Jurkat, Clone E6-1 (cell line): ENCODE results near the gene CRK.
"Not testable (repeated sequence)": the region's sequence is repeated elsewhere in the genome, so short reads cannot be mapped to it uniquely, and the experiment has no call there.

Source experiments
- DNase-seq: peaks from one replicate; pipeline ENCODE4 v3.0.0-alpha.2; 2011; ENCODE audit warnings: low read depth, low spot score
- H3K4me3 ChIP-seq: 2 replicates; pipeline ENCODE4 v1.5.1; 2011; ENCODE audit warnings: mild to moderate bottlenecking, low read length, control low read depth, moderate library complexity

Gene CRK

GRCh38 chr17:1470755-1471462 lies 14.9 kb upstream of the CRK start:
- no peak for DNase-seq
- no peak overlapping the region for H3K4me3 ChIP-seq

DNA sequence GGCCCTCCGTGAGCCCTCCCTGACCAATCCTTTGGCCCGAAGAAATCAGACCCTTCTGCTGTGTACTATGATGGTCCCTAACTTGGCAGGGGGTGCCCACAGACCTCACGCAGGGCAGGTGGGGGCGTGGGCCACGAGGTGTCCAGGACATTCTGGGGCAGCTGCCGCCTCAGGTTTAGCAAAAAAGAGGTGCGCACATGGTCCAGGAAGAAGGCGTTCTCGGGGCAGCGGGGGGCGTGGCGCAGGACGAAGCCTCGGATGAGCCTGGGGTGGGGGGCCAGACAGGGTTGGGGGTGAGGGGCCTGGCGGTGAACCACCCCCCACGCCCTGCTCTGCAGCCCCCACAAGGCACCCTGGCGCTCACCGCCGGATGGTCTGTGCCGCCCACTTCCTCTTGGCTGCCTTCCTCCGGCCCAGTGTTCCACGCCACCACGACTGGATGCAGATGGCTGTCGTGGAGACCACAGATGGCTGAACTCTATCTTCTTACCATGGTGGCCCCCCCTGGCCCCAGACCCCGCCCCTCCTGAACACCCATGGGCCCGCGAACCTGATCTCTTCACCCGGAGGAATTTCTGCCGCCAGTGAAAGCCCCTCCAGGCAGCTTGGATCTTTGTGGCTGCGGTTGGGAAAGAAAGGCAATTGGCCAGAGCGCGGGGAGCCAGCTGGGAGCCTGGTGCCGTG lies 14.2 kb upstream of the CRK start:
- H3K4me3 ChIP-seq: no peak overlapping the region
- no peak for DNase-seq

DNA sequence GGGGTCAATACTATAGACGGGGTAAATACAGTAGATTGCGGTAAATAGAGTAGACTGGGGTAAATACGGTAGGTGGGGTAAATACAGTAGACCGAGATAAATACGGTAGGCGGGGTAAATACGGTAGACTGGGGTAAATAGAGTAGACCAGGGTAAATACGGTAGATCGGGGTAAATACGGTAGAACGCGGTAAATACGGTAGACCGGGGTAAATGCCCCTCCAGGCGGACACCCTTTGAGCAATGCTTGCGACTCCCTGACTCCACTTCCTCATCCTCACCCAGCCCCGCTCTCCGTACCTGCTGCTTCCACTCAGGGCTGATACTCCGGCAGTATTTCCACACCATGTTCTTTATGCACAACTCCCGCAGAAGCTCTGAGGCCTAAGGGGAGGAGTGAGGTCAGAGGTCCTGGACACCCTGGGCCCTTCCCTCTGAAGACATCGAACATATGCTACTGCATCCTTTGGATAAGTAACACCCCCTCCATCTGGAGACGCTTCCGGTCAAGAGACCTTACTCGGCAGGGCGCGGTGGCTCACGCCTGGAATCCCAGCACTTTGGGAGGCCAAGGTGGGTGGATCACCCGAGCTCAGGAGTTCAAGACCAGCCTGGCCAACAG lies 13.3 kb upstream of the CRK start:
- H3K4me3 ChIP-seq: no peak overlapping the region
- DNase-seq: no peak

DNA sequence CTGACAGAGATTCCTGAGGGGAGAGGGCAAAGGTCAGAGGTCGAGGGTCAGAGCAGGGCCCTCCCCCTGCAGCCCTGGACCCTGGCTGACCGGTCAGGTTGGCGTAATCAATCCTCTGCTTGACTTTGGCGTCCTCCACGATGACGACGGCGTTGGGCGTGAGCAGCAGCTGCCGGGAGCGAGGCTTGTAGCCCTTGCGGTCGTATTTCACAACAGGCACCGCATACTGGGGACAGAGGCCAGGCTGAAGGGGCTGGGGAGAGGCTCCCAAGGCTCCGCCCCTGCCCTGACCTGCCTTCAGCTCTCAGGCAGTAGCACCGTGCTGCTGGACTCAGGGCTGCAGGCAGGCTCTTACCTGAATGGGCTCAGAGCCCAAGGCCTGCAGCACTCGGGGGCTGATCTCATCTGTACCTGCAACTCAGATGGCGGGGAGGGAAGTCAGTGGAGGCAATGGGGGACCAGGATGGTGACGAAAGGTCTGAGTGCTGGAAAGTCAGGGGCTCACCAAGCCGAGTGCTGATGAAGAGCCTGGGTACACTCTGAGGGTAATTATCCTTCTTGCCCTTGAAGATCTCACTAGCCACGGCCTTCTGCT lies 12.0 kb upstream of the CRK start:
- no peak overlapping the region for H3K4me3 ChIP-seq
- DNase-seq: no peak

GRCh38 chr17:1467258-1467657 lies 11.2 kb upstream of the CRK start:
- no peak overlapping the region for H3K4me3 ChIP-seq
- no peak for DNase-seq

- H3K4me3 ChIP-seq: no peak overlapping the region
- DNase-seq: no peak
These were observed 8.2 kb upstream of the CRK start for GRCh38 chr17:1464186-1464585.

DNA sequence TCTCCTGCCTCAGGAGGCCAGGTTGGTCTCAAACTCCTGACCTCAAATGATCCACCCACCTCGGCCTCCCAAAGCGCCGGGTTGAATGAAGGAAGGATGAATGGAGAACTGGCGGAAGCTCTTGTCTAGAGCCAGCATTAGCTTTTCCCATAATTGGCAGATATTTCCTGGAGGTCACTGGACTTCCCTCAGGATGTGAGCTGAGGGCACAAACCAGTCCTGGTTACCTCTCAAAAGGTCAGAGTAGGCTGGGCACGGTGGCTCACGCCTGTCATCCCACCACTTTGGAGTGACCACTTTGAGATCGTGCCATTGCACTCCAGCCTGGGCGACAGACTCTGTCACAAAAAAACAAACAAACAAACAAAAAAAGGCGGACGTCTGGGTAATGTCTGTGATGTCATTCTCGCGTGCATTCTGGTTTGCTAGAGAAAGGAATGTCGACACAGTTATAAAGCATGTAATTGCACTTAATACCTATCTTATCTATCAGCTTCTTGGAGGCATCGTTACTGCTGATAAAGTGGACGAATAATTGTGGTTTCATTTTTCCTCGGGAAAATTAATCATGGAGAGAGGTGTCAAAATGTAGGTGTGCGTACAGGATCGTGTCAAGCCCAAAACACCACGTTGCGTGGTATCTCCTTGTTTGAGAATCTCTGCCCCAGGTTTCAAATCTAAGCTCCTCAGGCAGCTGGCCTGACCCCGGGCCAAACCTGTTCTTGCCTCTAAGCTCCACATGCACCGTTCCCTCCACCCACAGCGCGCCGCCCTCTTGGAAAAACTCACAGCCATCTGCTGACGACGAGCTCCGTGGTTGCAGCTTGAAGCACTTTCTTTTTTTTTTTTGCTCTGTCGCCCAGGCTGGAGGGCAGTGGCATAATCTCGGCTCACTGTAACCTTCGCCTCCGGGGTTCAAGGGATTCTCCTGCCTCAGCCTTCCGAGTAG lies 6.4 kb upstream of the CRK start:
- H3K4me3 ChIP-seq: no peak overlapping the region
- no peak for DNase-seq

GRCh38 chr17:1461198-1461944 lies 5.3 kb upstream of the CRK start:
- H3K4me3 ChIP-seq: no peak overlapping the region
- no peak for DNase-seq

GRCh38 chr17:1460233-1460632 lies 4.2 kb upstream of the CRK start:
- H3K4me3 ChIP-seq: no peak overlapping the region
- DNase-seq: no peak

GRCh38 chr17:1455291-1455796 lies 688 bp downstream of the CRK start:
- DNase-seq: no peak
- peak overlapping the region; percentile 85 for H3K4me3 ChIP-seq

GRCh38 chr17:1454541-1454940 lies 1.5 kb downstream of the CRK start:
- no peak for DNase-seq
- H3K4me3 ChIP-seq: peak overlapping the region; percentile 85

DNA sequence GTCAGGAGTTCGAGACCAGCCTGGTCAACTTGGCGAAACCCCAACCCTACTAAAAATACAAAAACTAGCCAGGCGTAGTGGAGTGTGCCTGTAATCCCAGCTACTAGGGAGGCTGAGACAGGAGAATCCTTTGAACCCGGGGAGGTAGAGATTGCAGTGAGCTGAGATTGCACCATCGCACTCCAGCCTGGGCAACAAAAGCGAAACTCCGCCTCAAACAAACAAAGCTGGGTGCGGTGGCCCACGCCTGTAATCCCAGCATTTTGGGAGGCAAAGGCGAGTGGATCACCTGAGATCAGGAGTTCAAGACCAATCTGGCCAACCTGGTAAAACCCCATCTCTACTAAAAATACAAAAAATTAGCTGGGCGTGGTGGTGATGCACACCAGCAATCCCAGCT lies 2.3 kb downstream of the CRK start:
- DNase-seq, H3K4me3 ChIP-seq: not testable (repeated sequence)

- DNase-seq: no peak
- H3K4me3 ChIP-seq: no peak overlapping the region
These were observed 3.2 kb downstream of the CRK start for GRCh38 chr17:1452836-1453235.

- H3K4me3 ChIP-seq, DNase-seq: not testable (repeated sequence)
These were observed 5.8 kb downstream of the CRK start for GRCh38 chr17:1450261-1450660.

DNA sequence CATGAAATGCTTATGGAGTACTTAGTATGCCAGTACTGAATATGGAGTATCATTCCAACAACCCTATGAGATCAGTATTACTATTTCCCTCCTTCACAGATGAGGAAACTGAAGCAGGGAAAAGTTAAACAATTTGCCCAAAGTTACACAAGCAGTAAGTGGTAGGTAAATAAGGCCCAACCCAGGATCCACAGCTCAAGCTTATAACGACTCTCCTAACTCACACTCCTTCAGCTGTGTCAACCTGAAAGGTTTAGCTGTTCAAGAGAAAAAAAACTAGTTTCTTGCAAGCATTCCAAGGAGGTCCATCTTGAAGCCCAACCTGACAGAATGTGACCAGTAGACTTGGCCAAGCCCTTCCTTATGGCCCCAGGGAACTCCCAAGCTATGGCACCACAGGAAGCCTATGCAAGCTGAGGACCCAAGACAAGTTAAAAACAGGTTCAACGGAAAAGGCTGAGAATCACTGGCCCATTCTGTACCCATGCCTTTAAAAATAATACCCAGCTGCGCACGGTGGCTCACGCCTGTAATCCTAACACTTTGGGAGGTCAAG lies 6.5 kb downstream of the CRK start:
- no peak for DNase-seq
- no peak overlapping the region for H3K4me3 ChIP-seq

- peak; percentile 50 for DNase-seq
- peak overlapping the region; percentile 20 for H3K4me3 ChIP-seq
These were observed 9.0 kb downstream of the CRK start for GRCh38 chr17:1447052-1447451.

- no peak for DNase-seq
- no peak overlapping the region for H3K4me3 ChIP-seq
These were observed 9.8 kb downstream of the CRK start for GRCh38 chr17:1446201-1446600.

DNA sequence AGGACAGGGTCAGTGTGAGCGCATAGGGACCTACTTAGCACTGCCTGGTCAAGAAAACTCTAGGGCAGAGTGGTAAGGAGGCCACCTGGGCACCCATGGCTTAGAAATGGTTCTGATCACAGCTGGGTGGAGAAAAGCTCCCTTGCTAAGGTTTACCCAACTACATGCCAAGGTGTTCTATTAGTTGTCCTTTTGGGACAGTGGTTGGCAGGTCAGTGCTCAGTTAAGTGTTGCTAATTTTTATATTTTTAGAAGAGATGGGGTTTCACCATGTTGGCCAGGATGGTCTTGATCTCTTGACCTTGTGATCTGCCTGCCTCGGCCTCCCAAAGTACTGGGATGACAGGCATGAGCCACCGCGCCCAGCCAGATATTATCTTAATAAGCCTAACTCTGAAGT lies 10.3 kb downstream of the CRK start:
- not testable (repeated sequence) for H3K4me3 ChIP-seq, DNase-seq
